Right renal cortex interstitium (tissue), 3 donors: Measurements from ENCODE around the gene PNPLA7. TPM values are rescaled to one million over a fixed set of nuclear protein-coding genes. Genes with fewer than 3 reads are reported as not detected.
"Not testable (repeated sequence)": the region's sequence is repeated elsewhere in the genome, so short reads cannot be mapped to it uniquely, and the experiment has no call there.

Experiments
- DNase-seq, 3 donors: peaks; one replicate each; pipeline ENCODE4 v3.0.0-alpha.2; 2013; ENCODE audit warnings: low read depth in 3 of 3, low spot score in 2 of 3
- polyA plus RNA-seq, 3 donors: library from polyadenylated mRNA; unstranded; fragments of 120-200 nt; gene quantifications; one replicate each; pipeline ENCODE4 v1.2.1, GENCODE V29; 2013; ENCODE audit not compliant: insufficient read length in 3 of 3

The PNPLA7 gene
- polyA plus RNA-seq = 1 to 10 TPM in 2 of 3 donors, under 1 TPM in 1; 0.88 to 2.3 (median 1.1) TPM

DNA sequence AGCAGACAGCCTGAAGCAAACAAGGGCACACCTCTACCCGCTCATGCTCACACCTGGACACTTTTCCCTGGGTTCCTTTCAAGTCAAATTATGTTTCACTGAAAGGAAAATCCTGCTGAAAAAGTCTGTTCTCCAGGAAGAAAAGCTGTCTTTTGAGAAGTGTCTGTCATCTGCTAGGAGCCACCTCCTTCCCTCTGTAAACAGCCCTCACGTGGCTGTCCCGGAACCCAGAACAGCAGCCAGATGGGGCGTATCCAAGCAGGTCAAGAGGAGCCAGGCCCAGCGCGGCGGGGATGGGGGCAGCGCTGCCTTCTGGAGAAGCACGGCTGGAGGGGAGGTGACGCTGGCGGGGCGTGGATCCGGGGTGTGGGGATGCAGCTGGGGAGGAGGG lies at the start of gene PNPLA7:
Gene PNPLA7, minus strand, starts transcription at position 172 of the 391 bp plus-strand sequence. CDS start 205 bp downstream, outside the sequence.
- DNase-seq = peak in 2 of 3 donors; percentile 40 to 74

DNA sequence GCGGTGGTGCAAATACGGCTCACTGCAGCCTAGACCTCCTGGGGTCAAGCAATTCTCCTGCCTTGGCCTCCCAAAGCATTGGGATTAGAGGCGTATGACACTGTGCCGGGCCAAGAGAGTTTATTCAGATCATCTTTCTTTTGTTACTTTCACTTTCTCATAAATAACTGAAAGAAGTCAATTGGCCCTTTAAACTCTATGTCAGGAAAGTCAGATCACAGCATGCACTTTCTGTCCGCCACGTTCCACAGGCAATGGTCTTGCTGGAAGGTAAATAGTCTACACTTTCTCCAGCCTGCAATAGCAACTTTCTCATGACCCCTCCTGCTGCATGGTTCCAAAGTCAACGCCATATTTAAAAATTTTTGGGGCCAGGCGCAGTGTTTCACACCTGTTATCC lies 48.7 kb upstream of the PNPLA7 start:
- DNase-seq = no peak

DNA sequence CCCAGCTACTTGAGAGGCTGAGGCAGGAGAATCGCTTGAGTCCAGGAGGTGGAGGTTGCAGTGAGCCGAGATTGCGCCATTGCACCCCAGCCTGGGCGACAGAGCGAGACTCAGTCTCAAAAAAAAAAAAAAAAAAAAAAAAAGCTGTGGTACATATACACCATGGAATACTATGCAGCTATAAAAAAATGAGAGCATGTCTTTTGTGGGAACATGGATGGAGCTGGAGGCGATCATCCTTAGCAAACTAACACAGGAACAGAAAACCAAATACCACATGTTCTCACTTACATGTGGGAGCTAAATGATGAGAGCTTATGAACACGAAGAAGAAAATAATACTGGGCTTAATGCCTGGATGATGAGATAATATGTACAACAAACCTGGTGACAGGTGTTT lies 46.4 kb upstream of the PNPLA7 start:
- not testable (repeated sequence) for DNase-seq

DNA sequence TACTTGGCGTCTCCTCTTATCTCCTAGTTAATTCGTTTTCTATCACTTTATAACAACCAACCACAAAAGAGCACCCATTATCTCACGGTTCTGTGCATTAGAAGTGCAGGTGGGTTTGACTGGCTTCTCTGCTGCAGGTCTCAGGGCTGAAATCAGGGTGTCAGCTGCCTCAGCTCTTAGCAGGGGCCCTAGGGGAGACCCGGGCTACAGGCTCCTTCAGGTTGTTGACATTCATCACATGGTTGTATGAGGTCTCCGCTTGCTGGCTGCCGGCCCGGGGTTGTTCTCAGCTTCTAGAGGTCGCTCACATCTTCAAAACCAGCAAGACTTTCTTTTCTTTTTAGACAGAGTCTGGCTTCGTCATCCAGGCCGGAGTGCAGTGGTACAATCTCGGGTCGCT lies 43.0 kb upstream of the PNPLA7 start:
- DNase-seq = no peak

DNA sequence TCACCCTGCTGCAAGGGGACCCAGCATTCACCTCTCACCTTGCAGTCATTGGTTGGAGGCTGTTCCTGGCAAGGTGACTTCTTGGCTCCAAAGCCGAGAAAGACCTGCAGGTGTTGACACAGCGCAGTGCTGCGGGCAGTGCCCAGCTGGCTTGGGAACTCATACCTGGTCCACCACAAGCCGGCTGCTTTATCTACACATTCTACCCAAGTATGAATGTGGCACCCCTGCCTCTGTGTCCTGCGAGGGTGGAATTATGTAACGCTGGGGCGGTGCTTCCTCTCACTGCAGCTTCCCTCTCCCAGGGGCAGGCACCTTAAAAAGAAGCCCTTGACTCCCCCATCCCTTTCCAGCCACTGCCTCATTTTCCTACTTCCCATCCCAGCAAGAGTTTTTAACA lies 42.6 kb upstream of the PNPLA7 start:
- DNase-seq = no peak

DNA sequence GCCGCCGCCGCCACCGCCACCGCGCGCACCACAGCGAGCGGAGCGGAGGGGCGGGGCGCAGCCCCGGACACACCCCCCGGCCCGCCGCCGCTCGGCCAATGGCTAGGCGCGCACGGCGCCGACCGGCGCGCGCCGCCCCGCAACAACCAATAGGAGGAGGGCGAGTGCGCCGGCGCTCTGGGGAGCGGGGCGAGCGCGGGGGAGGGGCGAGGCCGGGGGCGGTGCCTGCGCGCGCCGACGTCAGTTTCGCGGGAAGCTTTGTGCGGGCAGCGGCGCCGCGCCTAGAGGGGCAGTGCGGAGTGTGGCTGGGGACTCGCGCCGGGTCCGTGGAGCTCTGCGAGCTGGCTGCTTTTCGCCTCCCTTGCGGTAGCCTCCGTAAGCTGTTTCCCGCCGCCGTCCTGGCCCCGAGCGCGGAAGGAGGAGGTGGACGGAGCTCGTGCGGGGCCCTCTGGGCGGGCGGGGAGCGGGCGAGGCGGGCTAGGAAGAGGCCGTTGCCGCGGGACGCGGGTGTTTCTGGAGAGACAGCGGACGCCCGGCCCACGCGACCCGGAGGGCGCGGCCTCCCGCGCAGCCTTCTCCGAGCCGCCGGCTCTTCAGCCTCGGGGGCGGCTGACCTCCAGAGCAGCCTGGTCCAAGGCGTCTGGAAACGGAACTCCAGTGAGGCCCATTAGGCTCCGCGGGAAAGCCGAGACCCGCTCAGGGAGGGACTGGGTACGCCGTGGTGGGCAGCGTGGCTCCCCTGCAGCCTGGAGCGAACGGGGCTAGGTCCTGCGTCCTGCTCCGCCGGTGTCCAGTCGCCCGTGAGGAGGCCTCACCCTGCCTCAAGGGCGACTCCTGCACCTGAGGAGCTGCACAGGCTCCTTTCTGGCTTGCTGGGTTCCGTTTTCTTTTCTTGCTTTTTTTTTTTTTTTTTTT lies 40.5 kb upstream of the PNPLA7 start, which contains the start of gene ZMYND19:
Gene ZMYND19, minus strand, starts transcription at position 44 of the 915 bp plus-strand sequence. CDS start 249 bp downstream, outside the sequence.
- peak in 2 of 3 donors; percentile 79 to 82 for DNase-seq

DNA sequence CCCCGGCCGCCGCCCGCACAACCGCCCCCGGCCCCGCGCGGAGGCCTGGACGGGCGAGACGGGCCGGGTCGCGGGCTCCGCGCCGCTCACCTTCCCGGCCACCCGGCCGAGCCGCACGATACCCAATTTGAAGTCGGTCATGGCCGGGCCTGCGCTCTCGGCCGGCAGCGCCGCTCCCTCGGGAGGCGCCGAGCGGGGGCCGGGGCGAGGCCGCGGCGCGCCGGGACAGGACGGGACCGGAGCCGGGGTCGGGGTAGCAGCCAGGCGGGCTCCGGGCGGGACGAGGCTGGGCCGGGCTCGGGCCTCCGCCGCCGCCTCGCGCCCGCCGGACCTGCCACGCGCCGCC lies 39.9 kb upstream of the PNPLA7 start:
- DNase-seq = no peak

DNA sequence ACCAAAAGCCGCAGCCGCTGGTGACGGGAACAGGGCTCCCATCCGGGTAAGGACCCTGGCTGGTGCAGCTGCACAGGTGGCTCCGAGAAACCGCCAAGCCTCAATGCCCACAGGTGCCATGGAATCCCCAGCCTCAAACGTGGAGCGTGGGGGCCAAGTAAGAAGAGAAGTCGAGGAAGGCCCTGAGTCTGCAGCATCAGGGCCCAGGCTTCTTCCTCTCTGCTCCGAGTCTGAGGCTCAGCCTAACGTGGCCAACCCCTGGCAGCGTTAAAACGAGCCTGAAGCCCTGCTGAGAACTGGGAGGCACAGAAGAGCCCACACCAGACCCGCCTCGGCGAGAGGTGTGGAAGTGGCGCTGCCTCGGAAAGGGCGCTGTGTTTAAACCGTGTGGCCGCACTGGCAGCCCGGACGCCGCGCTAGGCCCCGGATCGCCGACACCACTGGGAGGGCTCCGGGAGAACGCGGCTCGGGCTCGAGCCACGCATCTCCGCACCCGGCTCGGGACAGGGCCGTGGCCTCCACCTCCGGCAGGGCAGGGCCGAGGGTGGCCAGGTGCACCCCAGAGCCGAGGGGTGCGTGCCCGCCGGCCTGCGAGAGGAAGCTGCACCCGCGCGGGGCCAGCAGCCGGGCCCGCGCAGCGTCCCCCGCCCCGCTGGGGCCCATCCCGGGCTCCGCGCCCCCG lies 39.4 kb upstream of the PNPLA7 start:
- no peak for DNase-seq

DNA sequence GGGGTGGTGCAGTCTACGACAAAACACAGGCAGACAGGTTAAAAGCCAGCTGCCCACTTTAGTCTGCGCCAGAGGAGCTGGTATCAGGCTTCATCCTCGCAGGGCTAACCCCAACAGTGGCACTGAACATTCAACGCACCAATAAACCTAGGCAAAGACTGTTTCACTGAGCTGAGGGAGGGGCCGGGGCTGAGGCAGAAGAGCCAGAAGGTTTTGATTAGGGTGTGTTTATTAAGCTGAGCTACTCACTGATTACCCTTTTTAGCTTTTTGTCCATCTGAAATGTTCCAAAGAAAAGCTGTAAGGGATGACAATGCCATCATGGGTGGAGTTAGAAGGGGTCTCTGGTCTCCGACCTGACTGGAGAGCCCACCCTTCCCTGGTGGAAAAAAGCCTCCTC lies 38.7 kb upstream of the PNPLA7 start:
- no peak for DNase-seq

DNA sequence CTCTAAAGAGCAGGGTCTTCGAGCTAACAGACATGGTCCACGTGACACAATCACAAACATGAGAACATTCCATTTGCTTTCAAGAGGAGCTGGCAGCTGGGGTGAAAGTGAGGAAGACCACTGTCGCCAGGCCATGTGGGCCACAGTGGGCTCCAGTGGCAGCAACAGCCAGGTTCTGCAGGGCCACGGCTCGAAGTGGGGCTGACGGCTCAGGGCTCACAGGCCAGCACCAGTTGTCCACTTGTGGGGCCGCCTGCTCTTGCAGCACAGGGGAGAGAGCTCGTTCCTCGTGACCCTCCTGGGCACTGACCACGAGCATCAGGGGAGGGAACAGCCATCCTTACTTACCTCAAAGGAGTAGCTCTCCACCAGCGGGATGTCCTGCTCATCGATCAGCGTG lies 38.1 kb upstream of the PNPLA7 start:
- no peak for DNase-seq

DNA sequence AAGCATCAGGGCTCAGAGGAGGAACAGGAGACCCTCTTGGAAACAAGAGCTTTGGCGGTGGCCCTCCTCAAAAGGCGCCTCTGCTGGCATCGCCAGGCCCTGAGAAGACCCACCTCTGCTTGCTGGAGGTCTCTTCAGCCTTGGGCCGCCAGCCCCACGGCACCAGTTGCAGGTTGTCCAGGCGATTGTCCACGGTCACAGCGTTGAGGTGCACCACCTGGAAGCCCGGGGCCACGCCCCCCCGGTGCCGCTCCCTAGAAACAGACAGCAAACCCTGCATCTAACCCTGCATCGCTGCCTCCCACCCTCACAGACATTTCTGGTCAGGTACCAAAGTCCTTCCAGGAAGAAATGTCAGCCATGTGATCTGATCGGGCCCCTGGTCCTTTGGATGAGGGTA lies 36.7 kb upstream of the PNPLA7 start:
- DNase-seq = no peak

DNA sequence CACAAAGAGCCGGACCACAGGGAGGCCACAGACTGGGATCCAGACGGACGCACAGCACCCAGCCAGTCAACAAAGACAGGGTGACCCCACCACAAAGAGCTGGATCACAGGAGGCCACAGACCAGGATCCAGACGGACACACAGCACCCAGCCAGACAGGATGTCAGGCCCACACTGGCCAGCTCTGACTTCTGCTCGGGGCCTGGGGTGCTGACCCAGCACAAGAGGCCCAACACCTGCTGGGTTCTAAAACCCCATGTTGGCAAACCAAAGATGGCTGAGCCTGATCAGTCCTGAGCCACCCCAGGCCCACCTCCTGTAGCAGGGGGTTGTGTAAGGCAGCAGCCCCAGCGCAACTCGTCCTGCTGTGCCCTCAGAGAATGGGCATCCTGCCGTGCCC lies 33.8 kb upstream of the PNPLA7 start:
- no peak for DNase-seq

DNA sequence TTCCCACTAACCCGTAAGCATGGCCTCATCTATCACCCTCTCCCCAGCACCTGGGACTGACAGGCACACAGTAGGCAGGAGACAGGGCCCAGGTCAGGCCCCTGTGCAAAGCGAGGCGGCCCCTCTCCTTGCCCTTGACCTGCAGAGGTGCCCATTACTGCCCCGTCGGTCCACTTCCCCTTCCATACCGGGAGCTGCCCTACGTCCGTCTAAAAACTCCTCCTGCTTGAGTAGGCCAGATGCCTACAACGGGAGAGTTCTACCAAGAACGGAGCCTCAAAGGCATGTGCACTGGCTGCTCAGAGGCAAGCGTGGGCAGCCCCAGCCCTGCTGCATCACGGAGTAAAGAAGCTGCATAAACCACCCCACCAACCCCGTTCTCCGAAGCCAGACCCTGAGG lies 33.1 kb upstream of the PNPLA7 start:
- DNase-seq = no peak

DNA sequence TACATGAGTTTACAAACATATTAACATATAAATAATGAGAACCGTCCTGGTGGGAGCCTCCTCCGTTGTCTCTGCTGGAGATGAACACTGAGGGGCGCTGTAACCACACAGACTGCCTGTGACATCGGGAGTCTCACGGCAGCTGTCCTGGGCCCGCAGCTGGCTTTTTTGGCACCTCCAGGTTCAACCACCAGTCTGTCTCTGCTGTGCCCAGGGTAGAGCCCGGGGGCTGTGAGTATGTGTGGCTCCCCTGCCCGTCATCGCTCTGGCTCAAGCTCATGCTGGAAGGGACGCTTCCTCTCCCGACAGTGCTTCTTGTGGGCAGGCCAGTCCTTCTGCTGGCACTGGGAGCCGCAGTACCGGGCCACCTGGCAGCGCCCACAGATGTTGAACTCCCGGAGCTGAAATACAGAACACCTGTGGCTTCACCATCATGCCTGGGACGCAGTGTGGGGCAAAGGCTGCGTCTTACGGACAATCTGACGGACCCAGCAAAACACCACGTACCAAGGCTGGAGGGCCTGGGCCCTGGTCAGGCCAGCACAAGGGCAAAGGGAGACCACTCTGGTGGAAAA lies 32.2 kb upstream of the PNPLA7 start:
- DNase-seq = no peak

DNA sequence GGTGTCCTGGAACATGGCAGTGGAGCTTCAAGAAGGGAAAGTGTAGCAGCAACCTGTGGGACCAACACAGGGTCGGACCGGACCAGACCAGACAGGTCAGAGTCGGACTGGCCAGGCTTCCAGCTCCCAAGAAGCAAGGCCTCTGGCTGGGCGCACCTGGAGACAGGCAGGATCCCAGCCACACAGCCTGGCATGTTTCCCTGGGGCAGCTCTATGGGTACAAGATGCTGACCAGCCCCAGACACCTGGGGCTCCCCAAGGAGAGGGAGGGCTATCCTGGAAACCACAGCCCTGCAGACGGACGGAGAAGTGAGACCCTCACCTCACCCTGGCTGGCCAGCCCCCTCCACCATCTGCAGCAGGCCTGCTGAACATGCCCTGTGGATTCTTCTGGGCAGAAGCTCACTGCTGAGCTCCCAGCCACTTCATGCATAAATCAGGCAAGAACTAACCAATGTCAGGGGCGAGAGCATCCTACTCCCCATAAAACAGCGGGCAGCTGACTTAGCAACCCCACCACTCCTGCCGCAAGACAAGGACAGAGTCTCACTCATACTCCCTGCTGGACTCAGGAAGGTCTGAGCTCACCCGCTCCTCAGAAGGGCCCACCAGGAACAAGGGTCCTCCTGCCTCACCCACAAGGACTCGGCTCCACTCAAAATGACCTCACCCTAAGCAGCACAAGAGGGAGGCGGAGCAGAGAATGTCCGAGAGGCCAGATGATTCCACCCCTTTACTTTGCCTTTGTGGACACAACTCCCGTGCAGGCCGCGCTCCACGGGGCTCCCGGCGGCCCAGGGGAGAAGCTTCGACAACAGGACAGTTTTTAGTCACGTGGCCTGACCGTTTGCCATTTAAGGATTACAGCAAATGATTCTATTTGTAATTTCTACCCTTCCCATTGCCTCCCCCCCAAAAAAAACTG lies 31.4 kb upstream of the PNPLA7 start:
- no peak for DNase-seq

DNA sequence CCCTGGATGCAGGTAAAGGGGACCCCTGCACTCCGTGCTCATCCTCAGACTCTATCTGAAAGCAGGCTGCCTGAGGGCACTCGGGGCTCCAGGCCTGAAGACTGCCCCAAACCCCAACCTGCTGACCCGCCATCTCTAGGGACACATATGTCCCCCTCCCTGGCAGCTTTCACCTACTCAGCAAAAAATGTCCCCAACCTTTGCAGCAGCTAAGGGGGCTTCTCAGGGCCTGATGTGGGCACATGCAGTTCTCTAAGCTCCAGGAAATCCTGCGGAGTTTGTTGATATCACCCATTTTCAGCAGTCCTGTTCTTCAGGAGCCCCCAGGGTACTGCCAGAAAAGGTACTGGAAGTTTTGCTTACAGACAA lies 30.7 kb upstream of the PNPLA7 start:
- no peak for DNase-seq

DNA sequence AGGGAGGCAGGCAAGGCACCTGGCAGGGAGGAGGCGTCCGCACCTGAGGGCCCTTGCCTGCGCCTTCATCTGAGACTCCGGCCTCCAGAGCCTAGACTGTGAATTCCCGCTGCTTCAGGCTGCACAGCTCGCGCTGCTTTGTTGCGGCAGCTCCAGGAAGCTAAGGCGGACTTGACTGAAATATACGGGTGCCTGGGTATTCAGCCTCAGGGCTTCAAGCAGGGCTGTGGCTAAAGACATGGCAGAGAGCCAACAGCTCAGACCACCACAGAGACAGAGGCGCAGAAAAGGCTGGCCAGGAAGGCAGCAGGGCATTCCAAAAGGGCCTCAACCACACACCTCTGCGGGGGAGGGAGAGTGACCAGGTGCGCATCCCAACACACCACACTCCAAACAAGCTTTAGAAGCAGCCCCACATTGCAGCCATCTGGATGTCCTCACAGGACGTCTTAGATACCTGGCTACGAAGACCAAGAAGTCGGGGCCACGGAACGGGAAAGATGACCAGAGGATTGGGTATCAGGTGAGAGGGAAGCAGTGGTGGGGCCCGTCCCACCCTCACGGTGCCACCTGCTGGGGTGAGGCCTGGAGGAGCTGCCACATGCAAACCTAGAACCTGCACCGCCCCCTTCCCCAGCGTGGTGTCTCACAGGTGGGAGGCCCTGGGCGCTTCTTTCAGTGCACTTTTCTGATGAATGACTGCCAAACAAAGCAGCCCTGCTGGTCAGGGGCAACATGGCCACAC lies 30.2 kb upstream of the PNPLA7 start:
- DNase-seq = no peak

DNA sequence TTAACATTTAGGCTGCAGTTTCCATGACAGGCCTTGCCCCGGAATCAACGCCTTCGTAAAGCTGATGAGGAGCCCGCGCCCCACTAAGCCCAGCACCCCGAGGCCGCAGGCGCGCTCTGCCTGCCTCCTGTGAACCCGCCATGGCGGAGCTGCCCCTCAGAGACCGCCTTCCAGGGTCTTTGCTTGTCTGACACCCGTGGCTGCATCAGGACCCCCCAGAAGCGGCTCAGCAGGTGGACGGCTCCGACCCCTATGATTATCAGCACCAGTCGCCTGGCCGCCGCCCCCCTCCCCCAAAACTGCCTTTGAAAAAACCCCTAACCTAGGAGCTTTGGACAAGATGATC lies 29.0 kb upstream of the PNPLA7 start:
- DNase-seq = no peak

DNA sequence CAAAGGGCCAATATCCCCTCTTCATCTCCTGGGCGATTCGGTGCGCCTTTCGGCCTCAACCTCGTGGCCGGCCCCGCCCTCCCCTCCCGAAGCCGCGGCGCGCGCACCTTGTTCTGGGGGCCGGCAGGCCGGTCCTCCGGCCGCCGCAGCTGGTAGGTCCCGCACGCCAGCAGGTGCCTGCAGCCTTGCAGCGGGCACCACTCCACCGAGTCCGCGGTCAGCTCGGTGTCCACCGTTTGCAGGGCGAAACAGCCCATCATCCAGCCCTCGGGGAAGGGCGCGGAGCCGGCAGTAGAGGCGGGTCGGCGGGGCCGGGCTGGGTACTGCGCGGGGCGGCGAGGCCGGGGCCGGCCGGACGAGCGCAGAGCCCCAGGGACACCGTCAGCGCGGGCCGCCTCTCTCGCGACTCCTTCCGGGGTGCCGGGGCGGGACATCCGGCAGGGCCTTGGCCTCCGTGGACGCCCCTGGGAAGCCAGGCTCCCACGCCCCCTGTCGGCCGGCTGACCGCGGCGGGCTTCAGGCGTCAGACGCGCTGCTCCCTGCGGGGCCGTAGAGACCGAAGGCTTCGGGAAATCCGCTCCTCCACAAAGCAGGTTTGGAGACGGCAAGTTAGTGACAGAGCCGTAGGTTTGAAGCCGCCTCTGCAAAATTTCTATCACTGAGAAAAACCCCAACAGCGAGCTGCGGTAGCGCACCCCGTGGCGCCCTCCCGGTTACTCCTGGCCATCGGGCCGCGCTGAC lies 28.5 kb upstream of the PNPLA7 start, which contains the start of gene DPH7:
Gene DPH7, minus strand, starts transcription at position 408 of the 741 bp plus-strand sequence. Its CDS starts 148 bp downstream, at position 260.
- DNase-seq = peak; percentile 80 to 88 (median 81)
